ENCODE measurements around the gene CCDC85B. TPM values are rescaled to one million over a fixed set of nuclear protein-coding genes. Genes with fewer than 3 reads are reported as not detected.

CCDC85B gene
- polyA plus RNA-seq, 1 experiment = 33.4 TPM

DNA sequence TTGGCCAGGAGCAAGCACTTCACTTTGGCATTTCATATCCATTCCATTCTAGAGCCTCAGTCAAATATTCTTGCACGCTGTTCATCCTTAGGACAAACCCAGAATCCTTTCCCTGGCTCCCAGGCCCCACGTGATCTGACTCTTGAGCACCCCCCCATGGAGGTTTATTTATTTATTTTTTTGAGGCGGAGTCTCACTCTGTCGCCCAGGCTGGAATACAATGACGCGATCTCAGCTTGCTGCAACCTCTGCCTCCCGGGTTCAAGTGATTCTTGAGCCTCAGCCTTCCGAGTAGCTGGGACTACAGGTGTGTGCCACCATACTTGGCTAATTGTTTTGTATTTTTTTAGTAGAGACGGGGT, 42.1 kb downstream of the CCDC85B start:
- no peak for DNase-seq (ENCODE audit: low read depth)
- Histone ChIP-seq H3K27me3 (ENCODE audit: control insufficient read depth, insufficient read depth, low read length) (no peaks in the 10 kb centered on the region), H3K4me3 (ENCODE audit: low read depth, low read length) (no peak overlapping the region), H3K36me3 (ENCODE audit: control insufficient read depth, insufficient read depth, low read length) (no peaks in the 10 kb centered on the region)
- TF ChIP-seq, protein P1, sequence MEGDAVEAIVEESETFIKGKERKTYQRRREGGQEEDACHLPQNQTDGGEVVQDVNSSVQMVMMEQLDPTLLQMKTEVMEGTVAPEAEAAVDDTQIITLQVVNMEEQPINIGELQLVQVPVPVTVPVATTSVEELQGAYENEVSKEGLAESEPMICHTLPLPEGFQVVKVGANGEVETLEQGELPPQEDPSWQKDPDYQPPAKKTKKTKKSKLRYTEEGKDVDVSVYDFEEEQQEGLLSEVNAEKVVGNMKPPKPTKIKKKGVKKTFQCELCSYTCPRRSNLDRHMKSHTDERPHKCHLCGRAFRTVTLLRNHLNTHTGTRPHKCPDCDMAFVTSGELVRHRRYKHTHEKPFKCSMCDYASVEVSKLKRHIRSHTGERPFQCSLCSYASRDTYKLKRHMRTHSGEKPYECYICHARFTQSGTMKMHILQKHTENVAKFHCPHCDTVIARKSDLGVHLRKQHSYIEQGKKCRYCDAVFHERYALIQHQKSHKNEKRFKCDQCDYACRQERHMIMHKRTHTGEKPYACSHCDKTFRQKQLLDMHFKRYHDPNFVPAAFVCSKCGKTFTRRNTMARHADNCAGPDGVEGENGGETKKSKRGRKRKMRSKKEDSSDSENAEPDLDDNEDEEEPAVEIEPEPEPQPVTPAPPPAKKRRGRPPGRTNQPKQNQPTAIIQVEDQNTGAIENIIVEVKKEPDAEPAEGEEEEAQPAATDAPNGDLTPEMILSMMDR (IDR thresholded peaks at IDR 0.05; ENCODE audit: insufficient read depth, low read depth, low read length) = no peak
- ChIA-PET POLR2A (no interaction called here), CTCF (interaction anchor here (0.6 to 2.0 kb wide), 2 partner anchors 48 to 290 kb away, joined by 3 to 7 read pairs; no protein-coding TSS in a partner anchor)

GRCh38 chr11:65934014-65934413, 43.5 kb downstream of the CCDC85B start:
- TF ChIP-seq, protein P1 (IDR thresholded peaks at IDR 0.05; ENCODE audit: insufficient read depth, low read depth, low read length) = no peak
- POLR2A ChIA-PET = no interaction called here
- H3K27me3 ChIP-seq (ENCODE audit: control insufficient read depth, insufficient read depth, low read length) = no peaks in the 10 kb centered on the region
- H3K4me3 ChIP-seq (ENCODE audit: low read depth, low read length) = no peak overlapping the region
- DNase-seq (ENCODE audit: low read depth) = no peak
- H3K36me3 ChIP-seq (ENCODE audit: control insufficient read depth, insufficient read depth, low read length) = no peaks in the 10 kb centered on the region
- CTCF ChIA-PET = no interaction called here

GRCh38 chr11:65937766-65938165, 47.3 kb downstream of the CCDC85B start:
- Histone ChIP-seq H3K27me3 (ENCODE audit: control insufficient read depth, insufficient read depth, low read length) (no peaks in the 10 kb centered on the region), H3K36me3 (ENCODE audit: control insufficient read depth, insufficient read depth, low read length) (no peaks in the 10 kb centered on the region), H3K4me3 (ENCODE audit: low read depth, low read length) (no peak overlapping the region)
- no peak for DNase-seq (ENCODE audit: low read depth)
- TF ChIP-seq, protein P1 (IDR thresholded peaks at IDR 0.05; ENCODE audit: insufficient read depth, low read depth, low read length) = no peak
- POLR2A ChIA-PET = no interaction called here
- CTCF ChIA-PET = no interaction called here

Other genes starting within 250 kb of the CCDC85B start
- 27.6 and 46.2 TPM in 2 replicates for gene RELA, start 227.8 kb upstream of the CCDC85B start, polyA plus RNA-seq (2011; rRNA removed)
- 31.4 and 50.9 TPM in 2 replicates for gene KAT5, start 178.4 kb upstream of the CCDC85B start, polyA plus RNA-seq (2011; rRNA removed)
- 28.0 and 33.9 TPM in 2 replicates for gene RNASEH2C, start 169.9 kb upstream of the CCDC85B start, polyA plus RNA-seq (2011; rRNA removed)
- gene AP5B1, start 109.7 kb upstream of the CCDC85B start, polyA plus RNA-seq (2011; rRNA removed) = 4.6 and 7.5 TPM in 2 replicates
- not detected in 2 replicates for gene OVOL1, start 103.6 kb upstream of the CCDC85B start, polyA plus RNA-seq (2011; rRNA removed)
- 0.13 and 0.22 TPM in 2 replicates for gene SNX32, start 56.7 kb upstream of the CCDC85B start, polyA plus RNA-seq (2011; rRNA removed)
- 1,912 and 2,736 TPM in 2 replicates for gene CFL1, start 32.5 kb upstream of the CCDC85B start, polyA plus RNA-seq (2011; rRNA removed)
- gene MUS81, start 30.2 kb upstream of the CCDC85B start, polyA plus RNA-seq (2011; rRNA removed) = 31.1 and 63.8 TPM in 2 replicates
- gene EFEMP2, start 17.9 kb upstream of the CCDC85B start, polyA plus RNA-seq (2011; rRNA removed) = 258 and 497 TPM in 2 replicates
- gene CTSW, start 10.8 kb upstream of the CCDC85B start, polyA plus RNA-seq (2011; rRNA removed) = 0.15 and 0.21 TPM in 2 replicates
- gene FIBP, start 2.2 kb upstream of the CCDC85B start, polyA plus RNA-seq (2011; rRNA removed) = 136 and 199 TPM in 2 replicates
- gene FOSL1, start 9.7 kb downstream of the CCDC85B start, polyA plus RNA-seq (2011; rRNA removed) = 8.2 and 10.3 TPM in 2 replicates
- 49.8 and 81.9 TPM in 2 replicates for gene C11orf68, start 28.4 kb downstream of the CCDC85B start, polyA plus RNA-seq (2011; rRNA removed)
- gene DRAP1, start 28.8 kb downstream of the CCDC85B start, polyA plus RNA-seq (2011; rRNA removed) = 137 and 141 TPM in 2 replicates
- not detected in 2 replicates for gene TSGA10IP, start 54.8 kb downstream of the CCDC85B start, polyA plus RNA-seq (2011; rRNA removed)
- 12.0 and 13.2 TPM in 2 replicates for gene SART1, start 71.1 kb downstream of the CCDC85B start, polyA plus RNA-seq (2011; rRNA removed)
- 24.0 and 27.7 TPM in 2 replicates for gene EIF1AD, start 111.5 kb downstream of the CCDC85B start, polyA plus RNA-seq (2011; rRNA removed)
- 210 and 223 TPM in 2 replicates for gene BANF1, start 111.8 kb downstream of the CCDC85B start, polyA plus RNA-seq (2011; rRNA removed)
- gene CST6, start 121.3 kb downstream of the CCDC85B start, polyA plus RNA-seq (2011; rRNA removed) = 4.8 and 5.9 TPM in 2 replicates
- gene CATSPER1, start 135.8 kb downstream of the CCDC85B start, polyA plus RNA-seq (2011; rRNA removed) = 0.56 and 0.69 TPM in 2 replicates
- not detected in 2 replicates for gene GAL3ST3, start 158.5 kb downstream of the CCDC85B start, polyA plus RNA-seq (2011; rRNA removed)
- 70.3 and 82.7 TPM in 2 replicates for gene SF3B2, start 161.7 kb downstream of the CCDC85B start, polyA plus RNA-seq (2011; rRNA removed)
- 34.3 and 35.8 TPM in 2 replicates for gene PACS1, start 179.6 kb downstream of the CCDC85B start, polyA plus RNA-seq (2011; rRNA removed)